Right atrium auricular region (tissue), 2 donors: ENCODE results near the gene MAPK8IP1. TPM values are rescaled to one million over a fixed set of nuclear protein-coding genes. Genes with fewer than 3 reads are reported as not detected.

Source experiments
- DNase-seq: peaks from one replicate; pipeline ENCODE4 v3.0.0-alpha.2; 2019; ENCODE audit warnings: low spot score
- H3K27ac ChIP-seq, 2 donors: fragments of 200-600 bp; sonication (generic); 1 replicate in 1 of 2; 2 replicates in 1 of 2; pipeline ENCODE4 v1.5.1; 2016 to 2019
- H3K27me3 ChIP-seq, 2 donors: fragments of 200-600 bp; sonication (generic); one replicate each; pipeline versions ENCODE4 v1.5.1 to v1.6.0; 2017 to 2019
- H3K36me3 ChIP-seq: fragments of 200-600 bp; sonication (generic); one replicate; pipeline ENCODE4 v1.5.1; 2016
- H3K4me1 ChIP-seq, 2 donors: fragments of 200-600 bp; sonication (generic); one replicate each; pipeline versions ENCODE4 v1.5.1 to v1.6.0; 2017 to 2019
- H3K4me3 ChIP-seq, 2 donors: fragments of 200-600 bp; sonication (generic); 1 replicate in 1 of 2; 2 replicates in 1 of 2; pipeline ENCODE4 v1.5.1; 2017 to 2019; ENCODE audit warnings: mild to moderate bottlenecking in 1 of 2, moderate library complexity in 1 of 2
- H3K9me3 ChIP-seq, 2 donors: fragments of 200-600 bp; sonication (generic); one replicate each; pipeline ENCODE4 v1.5.1; 2019
- total RNA-seq, 2 donors: library from RNA; depleted of rRNA; stranded (reverse); fragments of >200 nt; gene quantifications; one replicate each; pipeline ENCODE4 v1.1.0, GENCODE V29; 2016
- TF ChIP-seq, protein P1 (sequence below), 2 donors: fragments of 200-600 bp; sonication (generic); IDR thresholded peaks; one replicate each; pipeline ENCODE4 v1.5.1; 2019; ENCODE audit warnings: antibody characterized with exemption in 2 of 2

Gene MAPK8IP1
- total RNA-seq, 2 donors from 2014 or later: 7.3 to 8.9 TPM

DNA sequence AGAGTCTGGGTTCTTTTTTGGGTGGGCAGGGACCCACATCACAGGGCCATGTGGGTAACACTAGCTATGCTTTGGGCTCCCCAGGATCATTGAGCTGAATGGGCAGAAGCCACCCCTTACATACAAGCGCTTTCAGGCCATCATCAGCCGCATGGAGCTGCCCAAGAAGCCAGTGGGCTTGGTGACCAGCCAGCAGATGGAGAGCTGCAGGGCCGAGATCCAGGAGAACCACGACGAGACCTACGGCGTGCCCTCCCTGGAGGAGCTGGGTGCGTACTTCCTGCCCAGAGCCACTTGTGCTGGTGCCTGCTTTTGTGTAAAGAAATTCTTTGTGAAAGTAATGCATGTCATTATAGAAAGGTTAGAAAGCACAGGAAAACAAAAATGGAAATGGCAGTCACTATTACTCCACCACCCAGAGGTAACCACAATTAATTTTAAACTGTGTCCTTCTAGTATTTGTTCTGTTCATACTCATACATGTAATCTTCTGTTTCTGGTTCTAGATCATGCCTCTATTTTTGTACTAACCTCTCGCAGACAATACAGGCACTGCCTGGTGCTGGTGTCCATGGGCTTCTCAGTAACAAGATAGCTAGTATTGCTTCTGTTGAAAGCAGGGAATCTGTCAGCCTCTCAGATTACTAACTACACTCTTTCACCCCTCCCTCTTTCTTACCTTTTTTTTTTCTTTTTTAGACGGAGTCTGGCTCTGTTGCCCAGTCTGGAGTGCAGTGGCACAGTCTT lies 24.5 kb upstream of the MAPK8IP1 start:
- peaks cover 82% of the 10 kb centered on the region for H3K36me3 ChIP-seq
- no peak overlapping the region for H3K4me3 ChIP-seq
- peaks cover 0 to 61% of the 10 kb centered on the region in 2 donors for H3K4me1 ChIP-seq
- H3K9me3 ChIP-seq: no peaks in the 10 kb centered on the region
- peak overlapping the region; percentile 81 to 88 for H3K27ac ChIP-seq
- TF ChIP-seq, protein P1, sequence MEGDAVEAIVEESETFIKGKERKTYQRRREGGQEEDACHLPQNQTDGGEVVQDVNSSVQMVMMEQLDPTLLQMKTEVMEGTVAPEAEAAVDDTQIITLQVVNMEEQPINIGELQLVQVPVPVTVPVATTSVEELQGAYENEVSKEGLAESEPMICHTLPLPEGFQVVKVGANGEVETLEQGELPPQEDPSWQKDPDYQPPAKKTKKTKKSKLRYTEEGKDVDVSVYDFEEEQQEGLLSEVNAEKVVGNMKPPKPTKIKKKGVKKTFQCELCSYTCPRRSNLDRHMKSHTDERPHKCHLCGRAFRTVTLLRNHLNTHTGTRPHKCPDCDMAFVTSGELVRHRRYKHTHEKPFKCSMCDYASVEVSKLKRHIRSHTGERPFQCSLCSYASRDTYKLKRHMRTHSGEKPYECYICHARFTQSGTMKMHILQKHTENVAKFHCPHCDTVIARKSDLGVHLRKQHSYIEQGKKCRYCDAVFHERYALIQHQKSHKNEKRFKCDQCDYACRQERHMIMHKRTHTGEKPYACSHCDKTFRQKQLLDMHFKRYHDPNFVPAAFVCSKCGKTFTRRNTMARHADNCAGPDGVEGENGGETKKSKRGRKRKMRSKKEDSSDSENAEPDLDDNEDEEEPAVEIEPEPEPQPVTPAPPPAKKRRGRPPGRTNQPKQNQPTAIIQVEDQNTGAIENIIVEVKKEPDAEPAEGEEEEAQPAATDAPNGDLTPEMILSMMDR (IDR thresholded peaks at IDR 0.05): no peak
- H3K27me3 ChIP-seq: no peaks in the 10 kb centered on the region
- DNase-seq: no peak

DNA sequence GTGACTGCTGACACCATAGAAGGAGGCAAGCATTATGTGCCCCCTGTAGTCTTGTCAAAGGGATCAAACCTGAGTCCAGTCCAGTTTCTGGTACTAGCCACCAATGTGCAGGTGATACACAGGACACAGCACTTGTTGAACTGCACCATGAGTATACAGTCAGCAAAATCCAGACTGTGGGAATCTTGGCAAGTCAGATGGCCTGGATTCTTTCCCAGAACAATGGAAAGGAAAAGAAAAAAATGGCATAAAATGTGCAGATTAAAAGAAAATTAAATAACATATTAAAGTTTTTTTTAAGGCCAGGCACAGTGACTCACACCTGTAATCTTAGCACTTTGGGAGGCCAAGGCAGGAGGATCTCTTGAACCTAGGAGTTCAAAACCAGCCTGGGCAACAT lies 21.4 kb upstream of the MAPK8IP1 start:
- Histone ChIP-seq H3K9me3 (no peaks in the 10 kb centered on the region), H3K27ac (no peak overlapping the region), H3K4me1 (peaks cover 0 to 30% of the 10 kb centered on the region in 2 donors), H3K4me3 (no peak overlapping the region), H3K27me3 (no peaks in the 10 kb centered on the region), H3K36me3 (peaks cover 87% of the 10 kb centered on the region)
- no peak for DNase-seq
- TF ChIP-seq, protein P1 (IDR thresholded peaks at IDR 0.05): no peak

DNA sequence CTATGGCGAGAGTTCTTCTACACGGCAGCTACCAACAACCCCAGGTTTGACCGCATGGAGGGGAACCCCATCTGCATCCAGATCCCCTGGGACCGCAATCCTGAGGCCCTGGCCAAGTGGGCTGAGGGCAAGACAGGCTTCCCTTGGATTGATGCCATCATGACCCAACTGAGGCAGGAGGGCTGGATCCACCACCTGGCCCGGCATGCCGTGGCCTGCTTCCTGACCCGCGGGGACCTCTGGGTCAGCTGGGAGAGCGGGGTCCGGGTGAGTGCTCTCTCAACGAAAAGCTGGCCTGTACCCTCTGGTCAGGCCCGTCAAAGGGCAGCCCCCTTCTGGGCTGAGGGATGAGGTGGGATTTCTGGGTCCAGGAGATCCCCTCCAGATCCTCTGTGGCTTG lies 15.9 kb upstream of the MAPK8IP1 start:
- H3K27ac ChIP-seq: no peak overlapping the region
- no peak for DNase-seq
- H3K27me3 ChIP-seq: no peaks in the 10 kb centered on the region
- TF ChIP-seq, protein P1 (IDR thresholded peaks at IDR 0.05): no peak
- no peak overlapping the region for H3K4me3 ChIP-seq
- no peaks in the 10 kb centered on the region for H3K9me3 ChIP-seq
- H3K36me3 ChIP-seq: peaks cover 99% of the 10 kb centered on the region
- H3K4me1 ChIP-seq: no peaks in the 10 kb centered on the region

- DNase-seq: no peak
- Histone ChIP-seq H3K36me3 (peaks cover 87% of the 10 kb centered on the region), H3K27me3 (no peaks in the 10 kb centered on the region), H3K4me1 (no peaks in the 10 kb centered on the region), H3K4me3 (no peak overlapping the region), H3K9me3 (no peaks in the 10 kb centered on the region), H3K27ac (no peak overlapping the region)
- TF ChIP-seq, protein P1 (IDR thresholded peaks at IDR 0.05): no peak
Observed at GRCh38 chr11:45870706-45871105, 14.7 kb upstream of the MAPK8IP1 start.

DNA sequence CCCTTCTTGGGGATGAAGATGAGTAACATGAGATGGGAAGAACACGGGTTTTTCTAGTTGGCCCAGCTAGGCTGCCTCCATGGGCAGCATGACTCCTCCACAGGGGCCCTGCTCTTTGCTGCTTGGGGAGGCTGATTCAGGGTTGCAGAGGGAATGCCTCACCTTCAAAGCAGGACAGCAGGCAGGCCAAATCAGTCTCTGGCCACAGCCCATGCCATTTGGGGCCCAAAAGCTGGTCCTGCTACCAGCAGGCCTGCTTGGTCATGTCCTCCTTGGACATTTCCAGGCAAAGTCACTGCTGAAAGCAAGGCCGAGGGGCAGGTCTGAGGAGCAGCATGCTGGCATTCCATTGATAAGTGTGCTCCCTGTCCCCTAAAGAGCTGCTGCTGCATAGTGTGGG lies 13.8 kb upstream of the MAPK8IP1 start:
- H3K4me3 ChIP-seq: no peak overlapping the region
- TF ChIP-seq, protein P1 (IDR thresholded peaks at IDR 0.05): no peak
- H3K27ac ChIP-seq: no peak overlapping the region
- no peaks in the 10 kb centered on the region for H3K27me3 ChIP-seq
- H3K36me3 ChIP-seq: peaks cover 87% of the 10 kb centered on the region
- H3K4me1 ChIP-seq: peaks cover 0 to 3% of the 10 kb centered on the region in 2 donors
- no peaks in the 10 kb centered on the region for H3K9me3 ChIP-seq
- DNase-seq: no peak
